GM18511 (cell line): ENCODE data around the gene TEX261.
A peak's percentile ranks its signal among the peaks of the same experiment; 100 is the strongest.

Experiments
- ATAC-seq: cut with Tn5 transposase; IDR thresholded peaks from one replicate; pipeline ENCODE4 v1.9.1; 2021; ENCODE audit warnings: mild to moderate bottlenecking, moderate library complexity; ENCODE audit not compliant: unreplicated experiment

The TEX261 gene

DNA sequence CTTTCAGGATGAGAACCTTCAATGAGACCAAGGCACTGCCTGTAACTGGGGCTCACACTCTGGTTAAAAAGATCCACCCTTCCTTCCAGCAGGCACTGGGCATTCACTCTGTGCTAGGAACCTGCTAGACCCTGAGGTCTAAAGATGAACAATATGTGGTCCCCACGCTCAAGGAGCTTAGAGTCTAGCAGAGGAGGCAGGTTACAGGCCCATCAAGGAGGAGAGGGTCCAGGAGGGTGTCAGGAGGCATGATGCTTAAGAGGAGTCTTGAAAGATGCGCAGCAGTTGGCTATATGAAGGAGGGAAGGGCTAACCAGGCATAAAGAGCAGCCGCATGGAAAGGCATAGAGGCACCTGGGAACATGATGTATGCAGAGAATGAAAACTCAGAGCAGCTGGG, 11.7 kb downstream of the TEX261 start:
- no peak for ATAC-seq

DNA sequence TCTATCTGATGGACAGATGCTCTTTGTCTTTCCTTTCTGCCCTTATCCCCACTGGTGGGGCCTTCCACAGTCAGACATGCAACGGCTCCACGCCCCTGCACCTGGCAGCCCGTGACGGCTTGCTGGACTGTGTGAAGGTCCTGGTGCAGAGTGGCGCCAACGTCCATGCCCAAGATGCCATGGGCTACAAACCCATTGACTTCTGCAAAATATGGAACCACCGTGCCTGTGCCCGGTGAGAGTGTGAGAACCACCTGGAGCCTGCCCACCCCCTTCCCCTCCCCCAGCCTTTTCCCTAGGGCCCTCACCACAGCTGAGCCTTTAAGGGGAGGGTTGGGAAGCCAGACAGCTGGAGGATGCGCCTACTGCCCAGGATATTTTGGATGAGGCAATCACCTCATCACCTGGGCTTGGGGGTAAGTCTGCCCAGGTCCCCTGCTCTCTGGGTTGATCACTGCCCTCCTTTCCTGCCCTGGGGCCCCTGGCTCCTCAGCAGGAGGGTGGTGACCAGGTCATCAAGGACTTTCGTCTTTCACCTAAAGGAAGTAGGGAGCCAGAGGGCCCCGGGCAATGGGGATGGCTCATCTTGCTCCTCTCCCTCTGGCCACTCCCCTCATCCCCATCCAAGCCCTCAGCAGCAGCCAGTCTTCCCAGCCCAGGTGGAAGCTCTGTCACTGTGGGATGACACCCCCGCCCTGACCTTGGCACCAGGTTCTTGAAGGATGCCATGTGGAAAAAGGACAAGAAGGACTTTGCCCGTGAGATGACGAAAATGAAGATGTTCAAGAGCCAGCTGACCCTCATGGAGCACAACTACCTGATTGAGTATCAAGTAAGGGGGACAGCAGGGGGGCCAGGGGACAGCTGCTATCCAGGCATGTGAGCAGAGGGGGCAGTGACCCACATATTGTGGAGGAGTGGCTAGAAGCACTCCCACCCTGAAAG, 12.5 kb downstream of the TEX261 start:
- ATAC-seq = no peak

DNA sequence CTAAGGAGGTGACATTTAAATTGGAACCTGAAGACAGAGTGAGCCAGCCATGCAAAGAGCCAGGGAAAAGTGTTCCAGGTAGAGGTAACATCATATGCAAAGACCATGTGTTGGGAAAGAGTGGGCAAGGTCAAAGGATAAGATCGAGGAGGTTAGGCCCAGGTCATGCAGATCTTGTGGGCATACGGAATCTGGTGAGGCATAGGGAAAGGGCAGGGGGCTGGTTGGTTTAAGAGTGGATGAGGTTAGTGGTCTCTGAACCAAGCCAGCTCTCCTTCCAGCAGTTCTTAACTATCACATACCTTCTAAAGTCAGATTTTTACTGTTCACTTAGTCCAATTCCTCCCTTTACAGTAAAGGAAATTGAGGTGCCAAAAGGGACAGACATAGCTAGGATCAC, 13.3 kb downstream of the TEX261 start:
- no peak for ATAC-seq

DNA sequence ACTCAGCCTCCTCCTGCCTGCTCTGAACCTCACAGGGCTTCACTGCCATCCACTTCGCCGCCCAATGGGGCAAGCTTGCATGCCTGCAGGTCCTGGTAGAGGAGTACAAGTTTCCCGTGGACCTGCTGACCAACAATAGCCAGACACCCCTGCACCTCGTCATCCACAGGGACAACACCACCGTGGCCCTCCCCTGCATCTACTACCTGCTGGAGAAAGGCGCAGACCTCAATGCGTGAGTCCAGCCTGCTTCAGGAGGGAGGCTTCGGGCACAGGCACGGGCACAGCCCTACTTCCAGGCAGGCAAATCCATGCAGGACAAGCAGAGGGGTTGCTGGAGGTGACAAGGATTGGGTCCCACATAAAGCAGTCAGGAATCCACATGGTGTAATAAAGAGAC, 15.0 kb downstream of the TEX261 start:
- ATAC-seq = no peak

DNA sequence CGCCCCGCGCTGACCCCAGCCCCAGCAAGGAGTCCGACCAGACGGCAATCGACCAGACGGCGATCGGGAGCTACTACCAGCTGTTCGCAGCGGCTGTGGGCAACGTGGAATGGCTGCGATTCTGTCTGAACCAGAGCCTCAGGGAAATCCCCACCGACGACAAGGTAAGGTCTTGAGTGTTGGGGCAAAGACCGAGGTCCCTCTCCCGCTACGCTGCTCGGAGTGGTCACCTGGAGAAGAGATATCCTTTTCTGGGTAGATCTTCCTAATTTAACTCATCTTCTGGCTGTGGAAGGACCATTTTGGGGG, 15.5 kb downstream of the TEX261 start:
- no peak for ATAC-seq

DNA sequence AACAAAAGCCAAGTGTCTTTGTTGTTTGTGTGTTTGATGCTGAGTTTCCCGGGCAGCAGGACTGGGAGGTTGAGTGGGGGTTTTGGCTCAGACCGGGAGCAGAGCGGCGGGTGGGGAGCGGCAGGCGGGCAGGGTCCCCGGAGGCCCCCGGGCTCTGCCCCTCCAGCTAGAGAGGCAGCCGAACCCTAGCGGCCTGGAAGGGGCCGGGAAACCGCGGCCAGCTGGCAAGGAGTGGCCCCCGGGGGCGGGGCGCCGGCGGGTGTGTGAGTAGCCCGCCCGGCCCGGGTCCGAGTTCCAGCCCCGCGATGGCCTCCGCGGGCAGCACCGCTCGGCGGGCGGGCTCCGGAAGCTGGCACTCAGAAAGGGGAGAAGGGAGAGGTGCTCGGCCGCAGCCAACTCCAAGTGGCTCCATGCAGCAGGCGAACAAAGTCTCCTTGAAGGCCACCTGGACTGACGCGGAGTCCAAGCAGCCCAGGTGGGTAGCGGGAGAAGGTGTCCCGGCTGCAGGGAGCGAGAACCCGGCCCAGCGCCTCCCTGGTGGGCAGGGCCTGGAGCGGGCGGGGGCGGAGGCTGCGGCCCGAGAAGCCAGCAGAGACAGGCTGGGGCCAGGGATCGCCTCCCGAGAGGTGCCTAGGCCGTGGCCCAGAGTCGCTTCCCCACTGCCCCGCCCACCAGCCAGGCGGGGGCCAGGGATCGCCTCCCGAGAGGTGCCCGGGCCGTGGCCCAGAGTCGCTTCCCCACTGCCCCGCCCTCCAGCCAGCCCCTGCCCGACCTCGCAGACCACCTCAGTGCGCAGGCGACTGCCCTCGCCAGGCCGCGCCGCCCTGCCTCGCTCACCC, 16.1 kb downstream of the TEX261 start, which contains the start of gene ANKRD53:
ANKRD53 (plus strand) TSS at position 290 of the 839 bp plus-strand sequence; CDS start at position 306, 16 bp downstream.
- no peak for ATAC-seq

GRCh38 chr2:70977605-70978205, 17.0 kb downstream of the TEX261 start:
- ATAC-seq = no peak

GRCh38 chr2:70975237-70975636, 19.4 kb downstream of the TEX261 start:
- no peak for ATAC-seq

DNA sequence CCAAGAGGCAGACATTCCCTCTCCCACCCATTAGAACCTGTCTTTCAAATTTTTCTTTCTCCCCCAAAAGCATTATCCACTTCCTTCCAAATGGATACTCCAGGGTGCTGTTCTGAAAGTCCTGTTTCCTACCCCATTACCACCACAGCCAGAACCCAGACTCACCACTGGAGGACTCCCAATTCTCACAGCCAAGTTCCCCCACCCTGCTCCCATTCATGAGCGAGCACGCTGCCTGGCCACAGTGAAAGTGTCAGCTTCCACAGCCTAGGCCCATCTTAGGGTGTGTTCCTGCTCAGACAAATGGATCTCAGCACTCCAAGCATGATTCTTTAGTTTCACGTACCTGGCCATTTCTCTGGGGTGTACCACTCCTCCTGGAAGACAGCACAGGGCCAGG, 20.1 kb downstream of the TEX261 start:
- ATAC-seq = no peak

DNA sequence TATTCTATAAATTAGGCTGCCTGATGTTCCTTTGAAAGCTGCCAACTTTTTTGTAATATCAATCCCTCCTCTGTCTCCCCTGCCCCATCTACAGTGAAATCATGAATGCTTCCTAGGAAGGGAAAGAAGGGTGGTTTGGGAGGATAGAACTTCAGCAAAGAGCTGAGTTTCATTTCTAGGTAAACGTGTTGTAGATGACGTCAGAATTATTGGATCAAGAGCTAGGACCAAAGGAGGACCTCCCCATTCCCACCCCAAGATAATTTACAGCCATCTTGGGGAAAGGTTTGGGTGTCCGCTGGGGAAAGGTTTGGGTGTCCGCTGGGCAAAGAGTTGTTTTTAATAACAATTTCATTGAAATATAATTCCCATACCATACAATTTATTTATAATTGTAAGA, 27.5 kb downstream of the TEX261 start:
- ATAC-seq = no peak

DNA sequence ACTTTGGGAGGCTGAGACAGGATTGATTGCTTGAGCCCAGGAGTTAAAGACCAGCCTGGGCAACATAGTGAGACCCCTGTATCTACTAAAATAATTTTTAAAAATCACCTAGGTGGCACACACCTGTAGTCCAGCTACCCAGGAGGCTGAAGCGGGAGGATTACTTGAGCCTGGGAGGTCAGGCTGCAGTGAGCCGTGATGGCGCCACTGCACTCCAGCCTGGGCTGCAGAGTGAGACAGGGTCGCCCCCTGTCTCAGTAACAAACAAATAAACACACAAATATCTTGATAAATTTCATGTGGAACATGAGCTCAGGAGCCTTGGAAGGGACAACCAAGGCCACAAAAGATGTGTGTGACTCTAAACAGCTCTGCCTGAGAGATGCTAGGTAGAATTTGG, 28.0 kb downstream of the TEX261 start:
- ATAC-seq = no peak

GRCh38 chr2:70965506-70965905, 29.2 kb downstream of the TEX261 start:
- ATAC-seq = no peak

- peak; percentile 89 for ATAC-seq
These were observed 29.9 kb downstream of the TEX261 start for GRCh38 chr2:70964596-70965386.

- no peak for ATAC-seq
These were observed 30.5 kb downstream of the TEX261 start for GRCh38 chr2:70964133-70964532.

- ATAC-seq = no peak
These were observed 31.5 kb downstream of the TEX261 start for GRCh38 chr2:70962885-70963878.

GRCh38 chr2:70962211-70962884, 32.3 kb downstream of the TEX261 start:
- ATAC-seq = no peak

DNA sequence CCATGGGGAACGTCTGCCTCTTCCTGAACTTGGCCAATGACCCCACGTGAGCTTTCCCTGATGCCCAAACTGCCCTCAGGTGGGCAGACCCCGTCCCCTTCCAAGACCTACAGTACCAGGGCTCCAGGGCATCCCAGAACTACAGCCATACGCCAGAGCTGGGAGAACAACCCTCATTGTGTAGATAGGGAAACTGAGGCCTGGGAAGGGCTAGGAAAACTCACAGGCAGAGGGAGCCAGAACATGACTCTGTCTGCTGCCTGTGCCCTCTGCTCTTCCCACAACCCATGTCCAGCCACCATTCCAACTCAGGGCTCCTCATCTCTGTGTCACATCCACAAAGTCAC, 33.1 kb downstream of the TEX261 start:
- ATAC-seq = no peak

GRCh38 chr2:70960833-70961647, 33.6 kb downstream of the TEX261 start:
- no peak for ATAC-seq
